Liver (tissue), 3 donors: ENCODE results near the gene SPP1.

Source experiments
- EGR1 ChIP-seq, 2 donors: IDR thresholded peaks; 2 replicates each; pipeline ENCODE4 v1.6.1; 2016 to 2018; ENCODE audit warnings: antibody characterized with exemption in 2 of 2, low read depth in 2 of 2
- FOXA1 ChIP-seq: IDR thresholded peaks from 2 replicates; pipeline ENCODE4 v1.6.1; 2016; ENCODE audit warnings: antibody characterized with exemption
- JUND ChIP-seq, 2 donors: IDR thresholded peaks; 2 replicates each; pipeline ENCODE4 v1.6.1; 2016; ENCODE audit warnings: antibody characterized with exemption in 2 of 2
- SP1 ChIP-seq: IDR thresholded peaks from 2 replicates; pipeline ENCODE4 v1.6.1; 2018; ENCODE audit warnings: antibody characterized with exemption, mild to moderate bottlenecking
- TAF1 ChIP-seq: conservative IDR thresholded peaks from 2 replicates; pipeline ENCODE4 v1.6.1; 2016; ENCODE audit warnings: antibody characterized with exemption, mild to moderate bottlenecking
- YY1 ChIP-seq: IDR thresholded peaks from 2 replicates; pipeline ENCODE4 v1.6.1; 2016; ENCODE audit warnings: antibody characterized with exemption, mild to moderate bottlenecking
- TF ChIP-seq, protein P1 (sequence below): fragments of 150-350 bp; IDR thresholded peaks from 2 replicates; pipeline ENCODE4 v1.5.1; 2017; ENCODE audit warnings: improper control_type of control experiment, low read depth, low read length; ENCODE audit not compliant: missing input control
- TF ChIP-seq, protein P2 (sequence below): IDR thresholded peaks from 2 replicates; pipeline ENCODE4 v1.6.1; 2016; ENCODE audit warnings: antibody characterized with exemption, mild to moderate bottlenecking
- TF ChIP-seq, protein P3 (sequence below): IDR thresholded peaks from 2 replicates; pipeline ENCODE4 v1.6.1; 2016; ENCODE audit warnings: antibody characterized with exemption
- TF ChIP-seq, protein P4 (sequence below): IDR thresholded peaks from 2 replicates; pipeline ENCODE4 v1.6.1; 2016; ENCODE audit warnings: antibody characterized with exemption
- donor health status: healthy.
- donor health status: healthy.

DNA sequence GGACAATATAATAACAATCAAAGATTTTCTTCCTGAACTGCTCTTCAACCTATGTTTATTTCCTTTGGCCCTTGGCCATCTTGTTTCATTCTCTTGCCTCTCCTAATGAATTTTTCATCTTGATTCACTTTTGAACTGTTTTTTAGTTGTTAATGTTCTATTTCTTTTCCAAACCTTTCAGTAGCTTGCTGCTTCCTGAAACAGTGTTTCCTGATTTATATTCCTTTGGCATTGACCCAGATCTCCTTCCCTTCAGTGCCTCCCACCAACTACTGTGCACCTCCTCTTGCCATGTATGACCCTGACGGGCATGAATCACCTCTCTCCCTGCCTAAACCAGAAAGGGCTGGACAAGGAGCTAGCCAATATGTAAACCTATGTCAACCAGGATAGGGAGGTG, 25.6 kb upstream of the SPP1 start:
- TF ChIP-seq, protein P1, sequence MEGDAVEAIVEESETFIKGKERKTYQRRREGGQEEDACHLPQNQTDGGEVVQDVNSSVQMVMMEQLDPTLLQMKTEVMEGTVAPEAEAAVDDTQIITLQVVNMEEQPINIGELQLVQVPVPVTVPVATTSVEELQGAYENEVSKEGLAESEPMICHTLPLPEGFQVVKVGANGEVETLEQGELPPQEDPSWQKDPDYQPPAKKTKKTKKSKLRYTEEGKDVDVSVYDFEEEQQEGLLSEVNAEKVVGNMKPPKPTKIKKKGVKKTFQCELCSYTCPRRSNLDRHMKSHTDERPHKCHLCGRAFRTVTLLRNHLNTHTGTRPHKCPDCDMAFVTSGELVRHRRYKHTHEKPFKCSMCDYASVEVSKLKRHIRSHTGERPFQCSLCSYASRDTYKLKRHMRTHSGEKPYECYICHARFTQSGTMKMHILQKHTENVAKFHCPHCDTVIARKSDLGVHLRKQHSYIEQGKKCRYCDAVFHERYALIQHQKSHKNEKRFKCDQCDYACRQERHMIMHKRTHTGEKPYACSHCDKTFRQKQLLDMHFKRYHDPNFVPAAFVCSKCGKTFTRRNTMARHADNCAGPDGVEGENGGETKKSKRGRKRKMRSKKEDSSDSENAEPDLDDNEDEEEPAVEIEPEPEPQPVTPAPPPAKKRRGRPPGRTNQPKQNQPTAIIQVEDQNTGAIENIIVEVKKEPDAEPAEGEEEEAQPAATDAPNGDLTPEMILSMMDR, result no peak
- TF ChIP-seq TAF1 (no peak), FOXA1 (no peak), EGR1 (IDR thresholded peaks at IDR 0.05; ENCODE audit: low read depth in 2 of 2) (no peak), YY1 (no peak), JUND (IDR thresholded peaks at IDR 0.05) (no peak), SP1 (no peak)
- TF ChIP-seq, protein P2, sequence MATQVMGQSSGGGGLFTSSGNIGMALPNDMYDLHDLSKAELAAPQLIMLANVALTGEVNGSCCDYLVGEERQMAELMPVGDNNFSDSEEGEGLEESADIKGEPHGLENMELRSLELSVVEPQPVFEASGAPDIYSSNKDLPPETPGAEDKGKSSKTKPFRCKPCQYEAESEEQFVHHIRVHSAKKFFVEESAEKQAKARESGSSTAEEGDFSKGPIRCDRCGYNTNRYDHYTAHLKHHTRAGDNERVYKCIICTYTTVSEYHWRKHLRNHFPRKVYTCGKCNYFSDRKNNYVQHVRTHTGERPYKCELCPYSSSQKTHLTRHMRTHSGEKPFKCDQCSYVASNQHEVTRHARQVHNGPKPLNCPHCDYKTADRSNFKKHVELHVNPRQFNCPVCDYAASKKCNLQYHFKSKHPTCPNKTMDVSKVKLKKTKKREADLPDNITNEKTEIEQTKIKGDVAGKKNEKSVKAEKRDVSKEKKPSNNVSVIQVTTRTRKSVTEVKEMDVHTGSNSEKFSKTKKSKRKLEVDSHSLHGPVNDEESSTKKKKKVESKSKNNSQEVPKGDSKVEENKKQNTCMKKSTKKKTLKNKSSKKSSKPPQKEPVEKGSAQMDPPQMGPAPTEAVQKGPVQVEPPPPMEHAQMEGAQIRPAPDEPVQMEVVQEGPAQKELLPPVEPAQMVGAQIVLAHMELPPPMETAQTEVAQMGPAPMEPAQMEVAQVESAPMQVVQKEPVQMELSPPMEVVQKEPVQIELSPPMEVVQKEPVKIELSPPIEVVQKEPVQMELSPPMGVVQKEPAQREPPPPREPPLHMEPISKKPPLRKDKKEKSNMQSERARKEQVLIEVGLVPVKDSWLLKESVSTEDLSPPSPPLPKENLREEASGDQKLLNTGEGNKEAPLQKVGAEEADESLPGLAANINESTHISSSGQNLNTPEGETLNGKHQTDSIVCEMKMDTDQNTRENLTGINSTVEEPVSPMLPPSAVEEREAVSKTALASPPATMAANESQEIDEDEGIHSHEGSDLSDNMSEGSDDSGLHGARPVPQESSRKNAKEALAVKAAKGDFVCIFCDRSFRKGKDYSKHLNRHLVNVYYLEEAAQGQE, result no peak
- TF ChIP-seq, protein P3, sequence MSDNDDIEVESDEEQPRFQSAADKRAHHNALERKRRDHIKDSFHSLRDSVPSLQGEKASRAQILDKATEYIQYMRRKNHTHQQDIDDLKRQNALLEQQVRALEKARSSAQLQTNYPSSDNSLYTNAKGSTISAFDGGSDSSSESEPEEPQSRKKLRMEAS, result no peak
- TF ChIP-seq, protein P4, sequence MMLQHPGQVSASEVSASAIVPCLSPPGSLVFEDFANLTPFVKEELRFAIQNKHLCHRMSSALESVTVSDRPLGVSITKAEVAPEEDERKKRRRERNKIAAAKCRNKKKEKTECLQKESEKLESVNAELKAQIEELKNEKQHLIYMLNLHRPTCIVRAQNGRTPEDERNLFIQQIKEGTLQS, result no peak
